CMK (cell line): Measurements from ENCODE around the gene LEP.
"Not testable (repeated sequence)": the region's sequence is repeated elsewhere in the genome, so short reads cannot be mapped to it uniquely, and the experiment has no call there.

Experiments
- DNase-seq: peaks from one replicate; pipeline ENCODE4 v3.0.0-alpha.2; 2010; ENCODE audit warnings: low read depth

Gene LEP

DNA sequence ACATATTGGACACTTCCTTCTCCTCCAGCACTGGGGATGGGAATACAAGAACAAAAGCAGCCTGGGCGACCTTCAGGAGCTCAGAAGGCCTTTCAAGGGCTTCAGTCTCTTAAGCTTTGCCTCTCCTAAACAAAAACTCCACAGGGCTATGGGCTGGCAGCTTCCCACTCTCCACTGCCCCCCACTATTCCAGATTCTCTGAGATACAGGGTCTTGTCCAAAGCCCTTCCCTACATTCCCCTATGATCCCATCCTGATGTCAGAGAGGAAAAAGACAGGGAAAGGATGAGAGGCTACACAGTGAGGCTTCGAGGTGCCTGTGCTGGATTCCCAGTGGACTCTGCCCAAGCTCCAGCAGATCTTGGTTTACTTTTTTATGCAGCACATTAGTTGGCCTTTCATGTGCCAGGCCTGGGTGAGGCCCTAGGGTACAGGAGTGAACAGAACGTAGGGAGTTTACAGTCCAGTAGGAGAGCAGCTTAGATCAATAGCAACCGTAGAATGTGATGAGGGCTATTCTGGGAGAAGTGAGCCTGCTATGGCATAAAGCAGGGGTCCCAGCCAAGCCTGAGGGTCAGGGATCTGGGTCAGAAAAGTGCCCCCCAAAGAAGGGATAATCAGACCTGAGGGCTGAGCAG lies 33.3 kb downstream of the LEP start:
- no peak for DNase-seq

- no peak for DNase-seq
Measured at GRCh38 chr7:128274884-128275603, 34.0 kb downstream of the LEP start.

DNA sequence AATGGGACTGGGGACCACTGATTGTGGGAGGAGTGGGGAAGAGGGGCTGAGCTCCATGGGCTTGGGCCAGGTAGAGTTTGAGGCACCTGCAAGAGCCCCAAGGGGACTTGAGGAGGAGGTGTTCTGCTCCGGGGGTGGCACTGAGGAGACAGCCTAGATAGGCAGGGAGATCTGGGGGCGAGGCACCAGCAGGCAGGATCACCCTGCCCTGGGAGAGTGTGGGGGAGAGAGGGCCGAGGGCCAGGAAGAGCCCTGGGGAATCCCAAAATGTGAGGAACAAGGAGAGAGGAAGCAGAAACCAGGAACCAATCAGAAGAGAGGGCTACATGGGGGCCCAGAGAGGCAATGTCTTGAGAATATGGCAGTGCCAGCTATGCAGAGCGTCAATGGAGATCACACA lies 34.6 kb downstream of the LEP start:
- DNase-seq, result no peak

- DNase-seq, result no peak
Measured at GRCh38 chr7:128278366-128278765, 37.3 kb downstream of the LEP start.

DNA sequence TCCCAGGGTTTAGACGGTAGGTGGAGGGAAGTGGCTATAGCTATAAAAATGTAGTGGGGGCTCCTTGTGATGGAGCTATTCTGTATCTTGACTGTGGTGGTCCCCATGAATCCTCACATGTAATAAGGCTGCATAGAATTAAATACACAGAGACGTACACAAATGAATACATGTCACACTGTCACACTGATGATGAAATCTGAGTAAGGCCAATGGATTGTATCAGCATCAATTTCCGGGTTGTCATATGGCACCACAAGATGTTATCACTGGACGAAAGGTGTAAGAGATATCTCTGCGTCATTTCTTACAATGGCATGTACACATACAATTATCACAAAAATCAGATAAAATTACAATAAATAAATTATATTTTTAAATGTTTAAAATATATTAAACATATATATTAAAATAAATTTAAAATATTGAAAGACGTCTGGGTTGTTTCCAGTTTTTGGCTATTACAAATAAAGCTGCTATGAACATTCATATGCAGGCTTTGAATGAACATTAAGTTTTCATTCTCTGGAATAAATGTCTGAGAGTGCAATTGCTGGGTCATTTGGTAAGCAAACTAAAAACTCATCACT lies 38.1 kb downstream of the LEP start:
- DNase-seq, result no peak

- not testable (repeated sequence) for DNase-seq
Measured at GRCh38 chr7:128280451-128280850, 39.4 kb downstream of the LEP start.

- no peak for DNase-seq
Measured at GRCh38 chr7:128281605-128282380, 40.7 kb downstream of the LEP start.

- DNase-seq, result no peak
Measured at GRCh38 chr7:128284102-128284501, 43.0 kb downstream of the LEP start.

DNA sequence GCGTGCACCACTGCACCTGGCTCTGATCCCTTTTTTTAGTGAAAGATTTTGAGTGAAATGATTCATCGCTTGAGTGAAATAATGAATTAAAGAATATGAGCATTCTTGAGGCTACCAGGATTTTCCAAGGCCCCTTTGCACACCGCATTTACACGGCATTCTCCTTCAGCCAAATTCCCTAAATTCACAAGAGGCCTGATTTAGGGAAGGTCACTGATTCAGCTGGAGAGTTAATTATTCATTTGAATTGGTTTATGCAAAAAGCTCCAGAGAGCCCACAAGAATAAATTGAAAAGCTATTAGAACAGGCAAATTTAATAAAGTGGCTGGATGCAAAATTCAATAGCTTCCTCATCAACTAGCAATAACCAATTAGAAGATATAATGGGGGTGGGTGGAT lies 46.5 kb downstream of the LEP start:
- no peak for DNase-seq

- not testable (repeated sequence) for DNase-seq
Measured at GRCh38 chr7:128298004-128298403, 56.9 kb downstream of the LEP start.

- no peak for DNase-seq
Measured at GRCh38 chr7:128299109-128299607, 58.1 kb downstream of the LEP start.

GRCh38 chr7:128302139-128302538 lies 61.1 kb downstream of the LEP start:
- no peak for DNase-seq

DNA sequence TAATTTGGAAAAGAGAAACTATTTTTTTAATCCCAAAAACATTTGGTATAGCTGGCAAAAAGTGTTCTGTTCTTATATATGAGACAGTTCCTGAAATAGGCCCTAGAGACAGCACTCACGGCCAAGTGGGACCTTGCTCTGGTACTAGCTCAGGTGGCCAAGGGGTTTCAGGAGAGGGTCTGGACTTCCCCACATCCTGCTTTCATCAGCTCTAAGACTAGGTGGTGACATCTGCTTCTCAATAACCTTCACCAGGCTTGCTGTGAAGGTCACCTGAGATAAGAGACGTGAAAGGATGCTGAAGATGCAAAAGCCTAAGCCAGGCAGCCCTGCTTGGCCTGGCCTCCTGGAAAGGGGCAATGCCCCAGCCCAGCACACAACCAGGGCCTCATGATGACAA lies 62.1 kb downstream of the LEP start:
- no peak for DNase-seq

GRCh38 chr7:128303643-128304042 lies 62.6 kb downstream of the LEP start:
- no peak for DNase-seq

DNA sequence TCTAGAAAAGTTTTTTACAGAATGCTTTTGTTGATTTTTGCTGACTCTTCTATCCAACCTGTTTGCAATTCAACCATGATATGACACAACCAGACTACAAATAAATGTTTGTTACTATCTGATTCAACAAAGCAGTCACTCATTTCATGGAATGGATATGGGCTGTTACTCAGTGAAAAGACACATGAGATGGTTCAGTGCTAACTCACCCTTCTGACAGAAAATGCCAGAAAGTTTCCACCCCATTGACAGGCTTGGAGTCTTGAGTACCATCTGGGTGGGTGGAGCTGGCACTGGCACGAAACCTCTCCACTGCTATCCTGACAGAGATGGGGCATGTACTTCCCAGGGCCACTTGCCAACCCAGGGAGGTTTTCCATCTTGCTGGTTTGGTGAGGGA lies 63.1 kb downstream of the LEP start:
- no peak for DNase-seq

DNA sequence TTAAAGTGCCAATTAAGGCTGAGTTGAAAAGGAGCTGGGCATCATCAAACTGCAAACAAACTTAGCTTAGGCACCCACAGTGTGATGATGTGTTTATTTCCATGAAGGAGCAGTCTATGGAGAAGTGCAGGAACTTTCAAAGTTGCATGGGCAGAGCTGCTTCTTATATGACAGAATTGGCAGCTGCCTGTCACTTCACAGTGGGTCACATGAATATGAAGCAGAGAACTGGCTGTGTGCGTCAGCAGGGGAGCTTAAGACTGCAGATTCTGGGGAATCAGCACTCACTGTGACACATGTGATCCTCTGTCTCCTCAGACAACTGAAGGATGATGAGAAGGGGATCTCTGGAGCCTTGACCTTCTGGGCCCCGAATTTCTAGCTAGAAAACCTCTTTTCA lies 66.0 kb downstream of the LEP start:
- DNase-seq, result no peak
